Liver (tissue), 9 donors: ENCODE results near the gene MPRIP. TPM values are rescaled to one million over a fixed set of nuclear protein-coding genes. Genes with fewer than 3 reads are reported as not detected.
A peak's percentile ranks its signal among the peaks of the same experiment; 100 is the strongest.

Source experiments
- DNase-seq: peaks from one replicate; pipeline ENCODE4 v3.0.0-alpha.2; 2017; ENCODE audit warnings: low spot score
- H3K27ac ChIP-seq, 2 donors: one replicate each; pipeline ENCODE4 v1.7.0; 2013; ENCODE audit warnings: inconsistent platforms in 2 of 2, low read length in 2 of 2, control low read depth in 1 of 2, low read depth in 1 of 2, mild to moderate bottlenecking in 1 of 2
- H3K27me3 ChIP-seq, 4 donors: one replicate each; pipeline versions ENCODE4 v1.6.1 to v1.7.0; 2013; ENCODE audit warnings: low read length in 3 of 4, inconsistent platforms in 1 of 4, mild to moderate bottlenecking in 1 of 4, moderate library complexity in 1 of 4; ENCODE audit not compliant: control insufficient read depth in 4 of 4, insufficient read depth in 4 of 4
- H3K36me3 ChIP-seq, 4 donors: one replicate each; pipeline versions ENCODE4 v1.6.1 to v1.7.0; 2013; ENCODE audit warnings: low read length in 3 of 4, mild to moderate bottlenecking in 3 of 4, low read depth in 1 of 4, moderate library complexity in 1 of 4; ENCODE audit not compliant: control insufficient read depth in 4 of 4, insufficient read depth in 3 of 4
- H3K4me1 ChIP-seq, 4 donors: one replicate each; pipeline versions ENCODE4 v1.6.1 to v1.7.0; 2013; ENCODE audit warnings: low read length in 3 of 4, mild to moderate bottlenecking in 3 of 4, moderate library complexity in 1 of 4; ENCODE audit not compliant: control insufficient read depth in 4 of 4, insufficient read depth in 4 of 4
- H3K4me3 ChIP-seq, 3 donors: one replicate each; pipeline versions ENCODE4 v1.6.1 to v1.7.0; 2013; ENCODE audit warnings: low read length in 3 of 3, control low read depth in 1 of 3, low read depth in 1 of 3, mild to moderate bottlenecking in 1 of 3
- H3K9ac ChIP-seq, 2 donors: one replicate each; pipeline ENCODE4 v1.7.0; 2013; ENCODE audit warnings: low read length in 2 of 2, mild to moderate bottlenecking in 2 of 2, moderate library complexity in 2 of 2, control low read depth in 1 of 2, low read depth in 1 of 2
- H3K9me3 ChIP-seq, 4 donors: one replicate each; pipeline versions ENCODE4 v1.6.1 to v1.7.0; 2013; ENCODE audit warnings: low read length in 3 of 4; ENCODE audit not compliant: control insufficient read depth in 4 of 4
- CTCF ChIP-seq: fragments of 150-350 bp; IDR thresholded peaks from 2 replicates; pipeline ENCODE4 v1.5.1; 2017; ENCODE audit warnings: improper control_type of control experiment, low read depth, low read length; ENCODE audit not compliant: missing input control
- EGR1 ChIP-seq, 2 donors: IDR thresholded peaks; 2 replicates each; pipeline ENCODE4 v1.6.1; 2016 to 2018; ENCODE audit warnings: antibody characterized with exemption in 2 of 2, low read depth in 2 of 2
- FOXA2 ChIP-seq: IDR thresholded peaks from 2 replicates; pipeline ENCODE4 v1.6.1; 2016; ENCODE audit warnings: antibody characterized with exemption
- GABPA ChIP-seq, 2 donors: IDR thresholded peaks in 1 of 2; conservative IDR thresholded peaks in 1 of 2; 2 replicates each; pipeline ENCODE4 v1.6.1; 2016; ENCODE audit warnings: antibody characterized with exemption in 2 of 2, mild to moderate bottlenecking in 1 of 2, moderate library complexity in 1 of 2
- HNF4A ChIP-seq, 2 donors: conservative IDR thresholded peaks; 2 replicates each; pipeline ENCODE4 v1.6.1; 2016; ENCODE audit warnings: antibody characterized with exemption in 2 of 2, mild to moderate bottlenecking in 2 of 2
- HNF4G ChIP-seq: IDR thresholded peaks from 2 replicates; pipeline ENCODE4 v1.6.1; 2016; ENCODE audit warnings: antibody characterized with exemption
- JUND ChIP-seq, 2 donors: IDR thresholded peaks; 2 replicates each; pipeline ENCODE4 v1.6.1; 2016; ENCODE audit warnings: antibody characterized with exemption in 2 of 2
- MAX ChIP-seq: IDR thresholded peaks from 2 replicates; pipeline ENCODE4 v1.6.1; 2016; ENCODE audit warnings: antibody characterized with exemption
- RAD21 ChIP-seq, 2 donors: IDR thresholded peaks; 2 replicates each; pipeline ENCODE4 v1.6.1; 2016; ENCODE audit warnings: antibody characterized with exemption in 2 of 2, mild to moderate bottlenecking in 2 of 2
- SP1 ChIP-seq: IDR thresholded peaks from 2 replicates; pipeline ENCODE4 v1.6.1; 2018; ENCODE audit warnings: antibody characterized with exemption, mild to moderate bottlenecking
- ZBTB33 ChIP-seq: IDR thresholded peaks from 2 replicates; pipeline ENCODE4 v1.6.1; 2016; ENCODE audit warnings: antibody characterized with exemption
- WGBS: extraction: QIAGEN DNeasy Blood & Tissue Kit; methylation state at CpG from one replicate; pipeline ENCODE4 v1.1.7; 2013; 5-methylcytosine and 5-hydroxymethylcytosine counted together
- polyA plus RNA-seq, 2 donors: library from polyadenylated mRNA; stranded (reverse) in 1 of 2; unstranded in 1 of 2; fragments of 200-250 nt in 1 of 2; fragments of >200 nt in 1 of 2; fragmentation: Nextera tagmentation in 1 of 2; extraction: Ambion mirVana in 1 of 2; gene quantifications; one replicate each; pipeline versions ENCODE4 v1.2.1 to v1.2.3, GENCODE V29; 2013 to 2015
- total RNA-seq, 2 donors: library from RNA; depleted of rRNA; stranded (reverse); fragments of >200 nt; gene quantifications; one replicate each; pipeline ENCODE4 v1.2.3, GENCODE V29; 2014
- TF ChIP-seq, protein P1 (sequence below): IDR thresholded peaks from 2 replicates; pipeline ENCODE4 v1.6.1; 2016; ENCODE audit warnings: antibody characterized with exemption, mild to moderate bottlenecking
- TF ChIP-seq, protein P2 (sequence below): IDR thresholded peaks from 2 replicates; pipeline ENCODE4 v1.6.1; 2016; ENCODE audit warnings: antibody characterized with exemption
- donor health status: healthy.
- donor health status: healthy.
- donor health status: healthy.
- donor health status: healthy.
- donor health status: healthy.

The MPRIP gene
- total and polyA plus RNA-seq, 4 donors = 21.2 to 61.9 (median 34.7) TPM

GRCh38 chr17:17019891-17020456 lies 22.3 kb upstream of the MPRIP start:
- no peak for DNase-seq
- Histone ChIP-seq H3K4me1 (no peaks in the 10 kb centered on the region), H3K9ac (no peak overlapping the region), H3K4me3 (no peak overlapping the region), H3K9me3 (no peaks in the 10 kb centered on the region), H3K36me3 (no peaks in the 10 kb centered on the region), H3K27me3 (no peaks in the 10 kb centered on the region), H3K27ac (no peak overlapping the region)
- WGBS = 97% methylated on average over 13 of the region's 13 CpGs
- TF ChIP-seq GABPA (IDR thresholded peaks at IDR 0.05 in 1 of 2, conservative IDR thresholded peaks at IDR 0.05 in 1 of 2) (no peak), HNF4A (conservative IDR thresholded peaks at IDR 0.05) (no peak), CTCF (no peak), FOXA2 (no peak), MAX (no peak), JUND (IDR thresholded peaks at IDR 0.05) (no peak)

DNA sequence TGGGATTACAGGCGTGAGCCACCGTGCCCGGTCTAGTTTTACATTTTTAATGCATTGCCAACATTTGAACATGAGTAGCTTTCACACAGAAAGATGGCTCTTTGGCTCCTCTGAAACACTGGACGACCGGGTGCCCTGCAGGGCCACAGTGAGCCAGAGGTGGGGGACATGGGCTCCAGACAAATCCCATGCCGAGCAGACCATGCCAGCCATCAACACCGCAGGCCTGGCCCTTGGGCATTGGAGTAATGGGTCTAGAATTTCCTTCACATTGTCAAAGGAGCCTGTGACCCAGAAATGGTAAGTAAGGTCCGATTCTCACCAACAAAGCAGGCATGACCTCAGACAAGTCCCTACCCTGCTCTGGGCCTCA lies 21.4 kb upstream of the MPRIP start:
- H3K27me3 ChIP-seq = no peaks in the 10 kb centered on the region
- H3K4me3 ChIP-seq = no peak overlapping the region
- H3K9ac ChIP-seq = no peak overlapping the region
- H3K27ac ChIP-seq = peak overlapping the region in 1 of 2 donors; percentile 25
- no peak for TF ChIP-seq FOXA2
- no peak for TF ChIP-seq SP1
- TF ChIP-seq, protein P1, sequence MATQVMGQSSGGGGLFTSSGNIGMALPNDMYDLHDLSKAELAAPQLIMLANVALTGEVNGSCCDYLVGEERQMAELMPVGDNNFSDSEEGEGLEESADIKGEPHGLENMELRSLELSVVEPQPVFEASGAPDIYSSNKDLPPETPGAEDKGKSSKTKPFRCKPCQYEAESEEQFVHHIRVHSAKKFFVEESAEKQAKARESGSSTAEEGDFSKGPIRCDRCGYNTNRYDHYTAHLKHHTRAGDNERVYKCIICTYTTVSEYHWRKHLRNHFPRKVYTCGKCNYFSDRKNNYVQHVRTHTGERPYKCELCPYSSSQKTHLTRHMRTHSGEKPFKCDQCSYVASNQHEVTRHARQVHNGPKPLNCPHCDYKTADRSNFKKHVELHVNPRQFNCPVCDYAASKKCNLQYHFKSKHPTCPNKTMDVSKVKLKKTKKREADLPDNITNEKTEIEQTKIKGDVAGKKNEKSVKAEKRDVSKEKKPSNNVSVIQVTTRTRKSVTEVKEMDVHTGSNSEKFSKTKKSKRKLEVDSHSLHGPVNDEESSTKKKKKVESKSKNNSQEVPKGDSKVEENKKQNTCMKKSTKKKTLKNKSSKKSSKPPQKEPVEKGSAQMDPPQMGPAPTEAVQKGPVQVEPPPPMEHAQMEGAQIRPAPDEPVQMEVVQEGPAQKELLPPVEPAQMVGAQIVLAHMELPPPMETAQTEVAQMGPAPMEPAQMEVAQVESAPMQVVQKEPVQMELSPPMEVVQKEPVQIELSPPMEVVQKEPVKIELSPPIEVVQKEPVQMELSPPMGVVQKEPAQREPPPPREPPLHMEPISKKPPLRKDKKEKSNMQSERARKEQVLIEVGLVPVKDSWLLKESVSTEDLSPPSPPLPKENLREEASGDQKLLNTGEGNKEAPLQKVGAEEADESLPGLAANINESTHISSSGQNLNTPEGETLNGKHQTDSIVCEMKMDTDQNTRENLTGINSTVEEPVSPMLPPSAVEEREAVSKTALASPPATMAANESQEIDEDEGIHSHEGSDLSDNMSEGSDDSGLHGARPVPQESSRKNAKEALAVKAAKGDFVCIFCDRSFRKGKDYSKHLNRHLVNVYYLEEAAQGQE = no peak
- no peak for TF ChIP-seq RAD21 (IDR thresholded peaks at IDR 0.05)
- TF ChIP-seq MAX = no peak
- TF ChIP-seq JUND (IDR thresholded peaks at IDR 0.05) = no peak
- TF ChIP-seq CTCF = no peak
- no peak for TF ChIP-seq EGR1 (IDR thresholded peaks at IDR 0.05; ENCODE audit: low read depth in 2 of 2)
- TF ChIP-seq HNF4G = no peak
- TF ChIP-seq, protein P2, sequence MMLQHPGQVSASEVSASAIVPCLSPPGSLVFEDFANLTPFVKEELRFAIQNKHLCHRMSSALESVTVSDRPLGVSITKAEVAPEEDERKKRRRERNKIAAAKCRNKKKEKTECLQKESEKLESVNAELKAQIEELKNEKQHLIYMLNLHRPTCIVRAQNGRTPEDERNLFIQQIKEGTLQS = no peak
- TF ChIP-seq HNF4A (conservative IDR thresholded peaks at IDR 0.05) = no peak
- TF ChIP-seq ZBTB33 = no peak
- no peaks in the 10 kb centered on the region for H3K9me3 ChIP-seq
- DNase-seq = no peak
- no peaks in the 10 kb centered on the region for H3K36me3 ChIP-seq
- 96% methylated on average over 8 of the region's 8 CpGs for WGBS
- no peaks in the 10 kb centered on the region for H3K4me1 ChIP-seq
